IPS-NIHi7 (cell line): Measurements from ENCODE around the gene INPP4A.

ENCODE experiments used
- DNase-seq: peaks from one replicate; pipeline ENCODE4 v3.0.0; 2012; ENCODE audit warnings: mixed read lengths; ENCODE audit errors: extremely low spot score

Gene INPP4A

GRCh38 chr2:98514096-98514639, 69.5 kb downstream of the INPP4A start:
- DNase-seq: no peak

DNA sequence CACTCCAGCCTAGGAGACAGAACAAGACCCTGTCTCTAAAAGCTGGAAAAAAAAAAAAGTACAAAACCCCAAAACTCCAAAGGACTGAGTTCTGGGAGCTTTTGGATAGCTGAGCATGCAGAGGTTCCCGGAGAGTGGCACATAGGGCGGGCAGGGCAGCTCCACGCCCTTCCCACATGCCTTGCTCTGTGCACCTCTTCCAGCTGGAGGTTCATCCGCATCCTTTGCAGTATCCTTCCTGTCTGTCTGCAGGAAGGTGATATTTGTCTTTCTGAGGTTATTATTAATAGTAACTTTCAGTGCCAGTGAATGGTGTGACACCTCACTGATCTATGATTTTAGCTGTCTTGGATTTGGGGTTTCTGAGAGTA, 70.2 kb downstream of the INPP4A start:
- DNase-seq: no peak

DNA sequence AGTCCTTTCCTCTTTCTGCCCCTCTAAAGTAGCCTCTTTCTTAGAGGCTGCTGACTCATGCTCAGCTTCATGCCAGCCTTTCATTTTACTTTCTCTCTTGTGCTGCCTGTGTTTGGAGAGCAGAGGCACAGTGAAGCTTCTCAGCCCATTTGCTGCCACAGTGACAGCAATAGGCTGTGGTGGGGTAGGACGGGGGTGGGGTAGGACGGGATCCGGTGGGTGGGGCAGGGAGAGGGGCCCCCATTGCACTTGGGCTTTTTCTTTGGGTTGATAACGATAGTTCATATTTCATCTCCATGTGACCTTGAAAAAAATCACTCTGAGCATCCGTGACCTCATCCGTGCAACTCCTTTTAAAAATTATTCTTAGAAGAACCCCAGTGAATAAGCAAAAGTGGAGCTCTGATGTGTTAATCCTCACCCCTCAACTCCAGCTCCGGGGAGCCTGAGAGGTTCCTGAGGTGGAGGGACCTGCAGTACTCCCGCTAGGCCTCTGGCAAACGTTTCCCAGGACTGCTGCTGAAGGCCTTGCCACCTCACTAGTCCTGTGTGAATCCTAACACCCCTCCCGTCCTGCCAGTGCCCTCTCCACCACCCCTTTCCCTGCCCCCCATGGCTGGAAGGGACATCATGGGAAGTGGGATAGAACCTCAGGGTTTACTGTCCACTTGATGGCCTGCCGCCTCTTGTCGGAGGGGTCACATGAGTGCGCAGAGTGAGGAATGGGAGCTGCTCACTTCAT, 70.8 kb downstream of the INPP4A start:
- no peak for DNase-seq

GRCh38 chr2:98516571-98516970, 71.9 kb downstream of the INPP4A start:
- DNase-seq: no peak

GRCh38 chr2:98517636-98518035, 73.0 kb downstream of the INPP4A start:
- DNase-seq: no peak

GRCh38 chr2:98518101-98518500, 73.4 kb downstream of the INPP4A start:
- DNase-seq: peak; percentile 67

DNA sequence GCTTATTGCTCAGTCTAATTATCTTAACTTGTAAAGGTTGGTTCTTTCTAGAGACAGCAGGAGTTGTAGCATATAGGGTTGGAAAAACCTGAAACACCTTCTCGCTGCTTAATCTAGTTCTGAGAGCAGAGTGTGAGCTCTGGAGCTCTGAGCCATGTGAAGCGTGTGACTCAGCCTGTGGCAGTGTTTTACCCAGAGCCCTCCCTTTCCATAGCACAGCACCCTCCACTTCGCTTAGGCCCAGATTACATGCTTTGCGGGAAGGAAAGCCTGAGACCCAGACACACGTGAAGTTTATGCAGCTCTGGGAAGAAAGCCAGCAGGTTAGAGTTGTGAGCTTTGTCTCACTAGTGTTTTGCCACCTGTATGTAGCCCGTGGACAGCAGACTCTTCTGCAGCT, 74.5 kb downstream of the INPP4A start:
- DNase-seq: no peak

DNA sequence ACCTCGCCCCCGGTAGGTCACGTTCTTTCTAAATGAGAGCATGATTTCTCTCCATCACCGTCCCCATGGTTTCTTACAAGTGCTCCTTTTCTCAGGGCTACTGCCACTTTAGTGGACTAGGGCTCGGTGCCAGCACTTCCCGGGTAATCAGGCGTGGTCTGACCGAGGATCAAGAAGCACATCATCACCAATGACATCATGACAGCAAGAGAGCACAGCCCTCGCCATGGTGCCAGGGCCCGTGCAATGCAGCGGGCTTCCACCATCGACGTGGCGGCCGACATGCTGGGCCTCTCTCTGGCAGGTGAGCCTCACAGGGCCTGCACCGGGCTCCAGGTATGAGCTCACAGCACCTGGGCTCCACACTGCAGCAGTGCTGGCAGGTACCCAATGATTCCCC, 75.2 kb downstream of the INPP4A start:
- no peak for DNase-seq

DNA sequence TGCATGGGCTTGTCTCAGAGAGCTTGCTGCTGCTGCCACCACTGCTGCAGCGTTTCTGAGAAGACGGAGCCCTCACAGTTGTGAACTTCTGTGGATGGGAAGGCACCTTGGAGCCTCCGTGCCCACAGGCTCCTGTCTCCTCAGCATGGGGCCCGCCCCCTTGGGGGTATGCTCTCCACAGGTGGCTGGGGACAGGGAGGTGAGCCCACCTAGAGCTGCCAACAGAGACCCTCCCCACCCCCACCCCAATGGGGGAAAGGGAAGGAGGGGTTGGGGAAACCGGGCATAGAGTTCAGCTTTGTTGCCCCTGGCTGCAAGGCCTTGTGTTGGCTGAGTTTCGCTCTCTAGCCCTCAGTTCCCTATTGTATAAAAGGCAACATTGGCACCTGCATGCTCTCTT, 76.1 kb downstream of the INPP4A start:
- no peak for DNase-seq

GRCh38 chr2:98521266-98521665, 76.6 kb downstream of the INPP4A start:
- DNase-seq: no peak

DNA sequence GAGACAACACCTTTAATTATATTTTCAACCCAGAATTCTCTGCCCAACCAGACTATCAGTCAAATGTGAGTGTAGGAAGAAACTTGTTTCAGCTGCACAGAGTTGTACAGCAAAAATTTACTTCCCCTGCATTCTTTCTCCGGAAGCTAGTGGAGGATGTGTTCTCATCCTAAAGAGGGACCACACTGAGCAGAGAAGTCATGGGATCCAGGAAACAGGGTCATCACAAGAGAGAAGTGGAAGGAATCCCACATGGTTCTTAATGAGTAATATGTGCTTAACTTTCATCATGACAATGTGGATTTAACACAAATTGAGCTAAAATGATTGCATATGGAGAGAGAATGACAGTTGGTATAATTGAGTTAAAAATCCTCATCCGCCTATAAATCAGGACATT, 78.2 kb downstream of the INPP4A start:
- no peak for DNase-seq

- no peak for DNase-seq
Observed at GRCh38 chr2:98524168-98524567, 79.5 kb downstream of the INPP4A start.

DNA sequence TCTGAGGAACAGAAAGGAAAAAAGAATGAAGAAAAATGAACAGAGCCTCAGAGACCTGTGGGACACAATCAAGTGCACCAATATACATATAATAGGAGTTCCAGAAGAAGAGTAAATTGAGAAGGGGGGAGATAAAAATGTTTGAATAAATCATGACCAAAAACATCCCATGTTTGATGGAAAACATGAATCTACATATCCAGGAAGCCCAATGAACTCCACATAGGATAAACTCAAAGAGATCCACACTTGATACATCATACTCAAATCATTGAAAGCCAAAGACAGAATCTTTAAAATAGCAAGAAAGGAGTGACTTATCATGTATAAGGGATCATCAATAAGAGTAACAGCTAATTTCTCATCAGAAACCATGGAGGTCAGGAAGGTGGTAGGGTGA, 83.7 kb downstream of the INPP4A start:
- DNase-seq: no peak

- no peak for DNase-seq
Observed at GRCh38 chr2:98530114-98530513, 85.5 kb downstream of the INPP4A start.

DNA sequence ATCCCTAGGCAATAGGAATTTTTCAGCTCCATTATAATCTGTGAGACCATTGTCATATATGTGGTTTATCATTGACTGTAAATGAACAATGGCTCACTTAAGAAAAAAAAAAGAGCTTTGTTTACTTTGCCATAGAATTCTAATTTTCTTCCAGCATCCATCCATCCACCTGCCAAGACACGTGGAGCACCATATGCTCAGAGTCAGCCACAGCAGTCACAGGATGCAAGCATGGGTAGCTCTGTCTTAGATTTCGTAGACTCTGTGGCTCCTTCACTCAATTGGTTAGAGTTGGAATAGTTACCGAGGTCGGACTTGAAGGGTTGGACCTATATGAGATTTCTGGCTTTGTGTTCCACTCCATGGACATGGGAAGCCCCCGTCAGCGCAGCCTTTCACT, 88.1 kb downstream of the INPP4A start:
- no peak for DNase-seq

DNA sequence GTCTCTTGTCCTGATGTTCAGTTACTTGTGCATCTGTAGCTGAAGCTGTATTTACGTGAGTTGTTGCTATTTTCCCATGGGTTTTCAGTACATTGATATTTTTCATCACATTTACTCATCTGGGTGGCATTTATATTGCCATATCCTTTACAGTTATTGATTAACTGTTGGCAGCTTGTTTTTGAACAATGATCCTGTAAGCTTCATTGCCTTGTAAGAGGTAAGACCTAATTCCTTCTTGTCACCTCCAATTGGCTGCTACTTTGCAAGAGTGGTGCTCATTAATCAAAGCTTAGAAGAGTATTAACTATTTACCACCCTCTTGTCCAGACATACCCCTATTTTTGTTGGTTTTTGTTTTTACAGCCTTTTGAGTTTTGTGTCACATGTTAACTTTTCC, 88.9 kb downstream of the INPP4A start:
- DNase-seq: no peak

DNA sequence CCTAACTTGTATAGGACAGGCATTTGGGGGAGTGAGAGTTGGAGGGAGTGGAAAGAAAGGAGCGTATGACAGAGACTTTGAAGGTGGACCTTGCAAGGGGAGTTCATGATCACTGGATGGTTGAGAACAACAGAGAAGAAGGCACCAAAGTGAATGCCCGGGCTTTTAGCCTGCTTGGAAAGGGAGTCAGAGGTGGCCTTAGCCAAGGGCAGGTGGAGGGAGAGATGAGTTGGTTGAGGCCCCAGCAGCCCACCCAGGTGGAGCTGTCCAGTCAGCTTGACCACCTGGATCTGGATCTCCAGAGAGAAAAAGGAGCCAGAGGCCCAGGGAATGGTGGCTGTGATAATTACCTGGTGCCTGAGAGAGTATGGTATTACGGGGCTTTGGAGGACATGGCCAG, 90.1 kb downstream of the INPP4A start:
- no peak for DNase-seq

GRCh38 chr2:98535971-98536677, 91.5 kb downstream of the INPP4A start:
- no peak for DNase-seq

DNA sequence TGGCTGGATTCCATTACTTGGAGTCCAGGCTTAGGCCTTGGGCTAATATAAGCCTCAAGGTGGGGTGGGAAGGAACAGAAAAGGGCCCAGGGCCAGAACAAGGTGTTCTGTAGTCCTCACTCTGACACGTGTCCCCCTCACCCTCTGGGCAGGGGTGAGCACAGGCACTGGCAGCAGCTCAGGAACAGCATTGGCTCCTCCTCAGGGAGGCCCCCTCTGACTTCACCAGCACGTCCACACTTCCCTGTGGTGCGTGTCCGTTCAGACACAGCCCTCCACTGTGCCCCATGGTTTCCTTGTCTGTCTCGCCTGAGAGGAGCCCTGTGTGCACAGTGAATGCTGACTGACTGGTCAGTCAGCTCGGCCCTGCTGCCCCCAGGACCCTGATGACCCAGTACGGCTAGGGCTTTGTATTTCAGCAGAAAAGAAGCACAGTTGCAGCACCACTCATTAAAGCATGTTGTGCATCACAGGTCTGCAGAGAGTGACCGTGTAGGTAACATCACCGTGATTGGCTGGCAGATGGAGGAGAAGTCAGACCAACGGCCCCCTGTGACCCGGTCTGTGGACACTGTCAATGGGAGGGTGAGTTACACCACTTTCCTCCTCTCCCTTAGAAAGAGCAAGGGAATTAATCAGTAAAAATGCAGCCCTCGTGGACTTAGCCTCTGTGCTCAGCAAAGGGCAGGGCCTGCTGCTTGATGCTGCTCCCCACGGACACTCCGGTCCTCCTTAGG, 92.9 kb downstream of the INPP4A start:
- DNase-seq: no peak

DNA sequence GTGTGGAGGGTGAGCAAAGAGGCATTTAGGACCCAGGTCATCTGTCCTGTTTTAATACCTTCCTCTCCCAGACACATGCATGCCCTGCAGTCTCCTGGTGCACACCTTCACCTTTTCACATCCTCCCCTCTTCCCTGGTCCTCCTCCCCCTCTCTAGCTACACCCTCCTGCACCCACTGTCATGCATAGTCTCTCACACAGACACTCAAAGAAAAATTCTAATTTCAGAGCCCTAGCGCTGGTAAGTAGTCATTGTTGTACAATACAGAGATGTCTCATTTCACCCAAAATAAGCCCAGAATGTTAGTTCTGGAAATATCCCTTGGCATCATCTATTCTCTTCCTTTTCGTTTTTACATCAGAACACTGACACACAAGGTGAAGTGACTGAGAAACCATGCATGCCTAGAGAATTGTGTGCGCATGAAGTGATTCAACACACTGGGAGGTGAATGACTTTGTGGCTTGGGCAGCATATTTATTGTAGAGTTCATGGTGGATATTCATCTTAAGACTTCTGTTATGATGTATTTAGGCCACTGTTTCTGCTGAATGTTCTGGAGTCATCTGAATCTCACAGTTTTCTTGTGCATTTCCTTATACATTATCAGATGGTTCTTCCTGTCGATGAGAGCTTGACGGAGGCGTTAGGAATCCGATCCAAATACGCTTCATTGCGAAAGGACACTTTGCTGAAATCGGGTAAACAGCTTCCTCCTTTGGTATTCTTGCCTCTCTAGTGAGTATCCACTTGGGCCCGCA, 93.8 kb downstream of the INPP4A start:
- DNase-seq: no peak

DNA sequence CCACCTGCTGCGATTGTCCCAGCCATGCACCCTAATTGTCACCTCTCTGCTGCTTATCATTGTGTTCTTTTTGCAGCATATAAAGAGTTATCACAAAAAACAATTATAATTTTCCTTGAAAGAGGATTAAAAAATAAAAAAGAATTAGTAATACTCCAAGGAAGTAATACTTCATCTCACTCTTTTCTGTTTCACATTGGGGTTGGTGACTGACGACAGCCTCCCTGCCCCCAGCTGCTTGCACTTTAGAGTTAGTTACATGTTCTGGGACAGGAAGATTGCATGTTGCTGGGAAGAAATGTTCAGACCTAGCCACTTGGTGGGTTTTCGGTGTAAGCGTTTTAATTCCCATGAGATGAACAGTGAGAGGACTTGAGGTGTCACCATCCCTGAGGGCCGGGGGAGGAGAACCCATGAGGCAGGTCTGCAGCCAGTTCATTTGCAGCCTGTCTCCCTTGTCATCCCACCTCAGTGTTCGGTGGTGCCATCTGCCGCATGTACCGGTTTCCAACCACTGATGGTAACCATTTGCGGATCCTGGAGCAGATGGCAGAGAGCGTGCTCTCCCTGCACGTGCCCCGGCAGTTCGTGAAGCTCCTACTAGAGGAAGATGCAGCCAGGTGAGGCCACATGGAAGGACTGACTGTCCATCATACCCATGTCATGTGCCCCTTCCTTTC, 94.5 kb downstream of the INPP4A start:
- DNase-seq: no peak
